Activated naive CD4-positive, alpha-beta T cell (primary cell): Measurements from ENCODE around the gene FBP1.
A peak's percentile ranks its signal among the peaks of the same experiment; 100 is the strongest.

Experiments used
- DNase-seq, 4 experiments: peaks; one replicate each; lab custom pipeline; 2025; lab: John Stamatoyannopoulos, UW

The FBP1 gene

DNA sequence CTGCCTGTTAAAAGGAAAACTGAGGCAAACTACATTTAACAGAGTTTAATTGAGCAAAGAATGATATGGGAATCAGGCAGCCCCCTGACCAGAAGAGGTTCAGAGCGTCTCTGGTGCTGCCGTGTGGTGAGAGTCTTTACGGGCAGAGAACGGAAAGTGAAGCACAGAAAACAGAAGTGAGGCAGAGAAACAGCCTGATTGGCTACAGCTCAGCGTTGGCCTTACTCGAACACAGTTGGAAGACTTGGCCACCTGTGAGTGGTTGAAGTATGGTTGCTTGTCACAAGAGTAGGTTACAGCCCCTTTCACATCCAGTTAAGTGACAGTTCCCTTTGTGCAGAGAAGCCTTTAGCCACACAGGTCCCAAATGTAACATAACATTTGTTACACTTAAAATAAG lies 16.9 kb upstream of the FBP1 start:
- peak in 2 of 4 experiments; percentile 7 to 10 for DNase-seq

DNA sequence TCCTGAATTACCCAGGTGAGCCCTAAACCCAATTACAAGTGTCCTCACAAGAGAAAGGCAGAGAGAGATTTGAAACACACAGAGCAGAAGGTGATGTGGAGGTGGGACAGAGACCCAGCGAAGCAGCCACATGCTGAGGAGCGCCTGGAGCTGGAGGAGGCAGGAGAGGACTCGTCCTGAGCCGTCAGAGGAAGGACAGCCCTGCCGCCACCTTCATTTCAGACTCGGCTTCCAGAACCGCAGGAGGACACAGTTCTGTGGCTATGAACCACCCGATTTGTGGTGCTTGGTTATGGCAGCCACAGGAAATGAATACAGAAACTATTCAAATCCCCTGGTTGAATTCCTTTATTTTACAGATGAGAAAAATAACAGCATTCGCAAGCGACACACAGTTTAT lies 16.4 kb upstream of the FBP1 start:
- no peak for DNase-seq

GRCh38 chr9:94654165-94654894 lies 15.0 kb upstream of the FBP1 start:
- no peak for DNase-seq

DNA sequence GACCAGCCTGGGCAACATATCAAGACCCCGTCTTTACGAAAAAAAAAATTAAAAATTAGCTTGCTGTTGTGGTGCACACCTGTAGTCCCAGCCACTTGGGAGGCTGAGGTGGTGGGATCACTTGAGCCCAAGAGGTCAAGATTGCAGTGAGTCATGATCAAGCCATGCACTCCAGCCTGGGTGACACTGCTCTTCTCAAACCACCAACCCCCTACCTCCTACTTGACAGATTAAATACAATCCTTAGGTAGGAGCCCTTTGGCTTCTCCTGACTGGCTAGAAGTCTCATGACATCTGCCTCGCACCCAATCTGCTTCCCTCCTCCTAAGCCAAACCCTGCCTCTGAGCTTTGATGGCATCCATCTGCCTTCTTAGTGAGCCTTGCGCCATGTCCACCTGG lies 11.6 kb upstream of the FBP1 start:
- no peak for DNase-seq

GRCh38 chr9:94649100-94649819 lies 9.9 kb upstream of the FBP1 start:
- DNase-seq, result no peak

DNA sequence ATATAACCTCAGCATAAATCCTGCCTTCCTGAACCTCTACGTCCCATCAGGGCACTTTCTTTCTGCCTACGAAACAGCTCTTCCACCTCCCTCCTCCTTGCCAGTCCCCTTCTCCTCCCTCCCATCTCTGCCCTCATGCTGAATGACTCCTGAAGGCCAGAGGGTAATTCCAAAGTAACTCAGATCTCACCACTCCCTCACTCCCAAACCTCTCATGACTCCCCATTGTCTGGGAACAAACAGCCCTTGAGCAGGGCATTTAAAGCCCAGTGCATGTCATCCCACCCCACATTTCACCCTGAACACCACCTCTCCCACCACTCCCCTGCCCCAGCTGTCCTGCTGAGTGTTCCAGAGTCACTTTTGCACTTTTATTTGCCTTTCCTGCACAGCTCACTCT lies 8.9 kb upstream of the FBP1 start:
- DNase-seq, result no peak

- DNase-seq, result no peak
Measured at GRCh38 chr9:94645901-94646300, 6.6 kb upstream of the FBP1 start.

GRCh38 chr9:94644543-94644942 lies 5.2 kb upstream of the FBP1 start:
- DNase-seq, result no peak

DNA sequence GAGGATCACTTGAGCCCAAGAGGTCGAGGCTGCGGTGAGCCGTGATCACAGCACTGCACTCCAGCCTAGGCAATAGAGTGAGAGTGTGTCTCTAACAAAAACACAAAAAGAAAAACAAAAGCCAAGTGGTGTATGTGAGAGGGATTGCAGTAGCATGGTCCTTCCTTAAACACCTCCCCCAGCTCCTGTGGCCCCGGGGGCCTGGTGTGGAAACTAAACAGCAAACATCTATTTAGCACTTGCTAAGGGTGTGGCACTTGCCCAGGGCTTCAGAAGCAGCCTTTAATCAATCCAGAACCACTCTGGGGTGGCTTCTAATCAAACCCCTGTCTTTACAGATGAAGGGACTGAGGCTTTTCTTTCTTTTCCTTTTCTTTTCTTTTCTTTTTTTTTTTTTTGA lies 4.4 kb upstream of the FBP1 start:
- DNase-seq, result no peak

- no peak for DNase-seq
Measured at GRCh38 chr9:94643176-94643575, 3.9 kb upstream of the FBP1 start.

DNA sequence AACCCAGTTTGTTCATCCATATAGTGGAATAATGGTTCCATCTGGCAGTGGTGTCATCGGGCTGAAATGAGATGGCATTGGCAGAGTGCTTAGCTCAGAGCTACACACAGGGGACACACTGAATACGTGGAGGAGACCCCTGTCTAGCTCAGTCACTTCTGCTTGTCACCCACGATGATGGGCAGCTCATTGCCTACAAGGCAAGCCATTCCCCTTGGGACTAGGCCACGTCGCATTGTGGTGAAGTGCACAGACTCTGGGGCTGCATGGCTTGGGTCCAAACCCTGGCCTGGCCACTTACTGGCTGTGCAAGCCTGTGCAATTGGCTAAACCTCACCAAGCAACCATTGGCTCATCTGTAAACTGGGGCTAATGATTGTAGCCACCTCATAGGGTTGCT lies 3.2 kb upstream of the FBP1 start:
- DNase-seq, result no peak

DNA sequence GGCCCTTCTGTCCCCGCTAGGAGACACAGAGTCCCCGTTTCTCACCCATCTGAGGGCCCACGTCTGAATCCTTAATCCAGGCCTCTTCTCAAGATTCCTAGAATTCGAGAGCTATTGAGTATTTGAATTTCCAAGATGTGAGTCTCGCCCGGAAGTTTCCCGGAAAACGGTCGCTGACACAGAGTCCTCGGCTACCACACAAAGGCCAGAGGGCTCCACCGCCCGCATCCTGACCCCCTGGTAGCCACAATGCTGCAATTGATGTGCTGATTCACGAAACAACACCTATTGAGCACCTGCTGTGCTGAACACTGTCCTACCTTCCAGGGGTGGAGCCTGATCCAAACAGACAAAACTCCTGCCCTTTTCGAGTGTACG lies 670 bp upstream of the FBP1 start:
- no peak for DNase-seq

- no peak for DNase-seq
Measured at GRCh38 chr9:94638335-94639060, 820 bp downstream of the FBP1 start.

DNA sequence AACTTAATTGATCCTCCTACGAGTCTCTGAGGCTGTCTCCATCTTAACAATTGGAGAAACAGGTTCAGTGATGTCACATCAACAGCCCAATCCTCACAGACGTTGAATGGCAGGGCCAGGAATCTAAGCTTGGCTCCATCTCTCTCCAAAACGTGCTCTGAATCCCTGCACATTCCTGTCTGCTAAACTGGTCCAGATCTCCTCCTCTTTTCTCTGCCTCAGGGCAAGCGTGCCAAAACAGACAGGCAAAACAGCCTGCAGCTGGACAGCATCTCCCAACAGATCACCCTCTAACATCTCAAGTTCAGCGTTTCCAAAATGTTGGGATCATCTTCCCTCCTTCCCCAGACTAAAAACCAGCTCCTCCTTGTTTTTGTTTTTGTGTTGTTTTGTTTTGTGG lies 6.6 kb downstream of the FBP1 start:
- no peak for DNase-seq

GRCh38 chr9:94631599-94631998 lies 7.7 kb downstream of the FBP1 start:
- no peak for DNase-seq

GRCh38 chr9:94630833-94631232 lies 8.5 kb downstream of the FBP1 start:
- no peak for DNase-seq

GRCh38 chr9:94630281-94630680 lies 9.0 kb downstream of the FBP1 start:
- no peak for DNase-seq

DNA sequence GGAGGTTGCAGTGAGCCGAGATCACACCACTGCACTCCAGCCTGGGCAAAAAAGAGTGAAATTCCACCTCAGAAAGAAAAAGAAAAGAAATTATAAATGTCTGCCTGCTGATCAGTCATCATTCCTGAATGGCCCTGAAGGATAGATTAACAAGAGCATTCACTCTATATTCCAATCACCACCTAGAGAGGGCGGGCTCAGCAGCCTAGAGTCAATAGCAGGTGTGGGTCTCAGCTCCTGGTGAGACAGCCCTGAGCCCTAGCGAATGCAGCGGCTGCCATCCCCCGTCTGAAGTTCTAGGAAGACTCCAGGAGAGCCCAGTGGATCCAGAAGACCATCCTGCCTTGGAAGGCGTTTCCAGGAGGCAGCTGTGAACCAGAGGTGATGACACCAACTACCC lies 12.0 kb downstream of the FBP1 start:
- no peak for DNase-seq

DNA sequence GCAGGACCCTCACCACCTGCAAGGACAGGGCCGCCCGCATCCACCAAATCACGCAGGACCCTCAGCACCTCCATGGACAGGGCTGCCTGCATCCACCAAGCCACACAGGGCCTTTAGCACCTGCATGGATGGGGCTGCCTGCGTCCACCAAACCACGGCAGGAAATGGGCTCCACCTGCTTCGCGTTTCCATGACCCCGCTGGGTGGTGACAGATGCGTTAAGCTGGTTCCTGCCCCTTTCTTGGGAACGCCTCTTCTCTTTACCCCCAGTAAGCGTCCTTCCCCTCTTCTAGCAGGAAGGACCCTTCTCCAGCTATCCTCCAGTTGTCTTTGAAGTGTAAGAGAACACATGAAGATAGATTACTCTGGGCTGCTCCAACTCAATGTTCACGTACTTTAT lies 13.5 kb downstream of the FBP1 start:
- DNase-seq, result no peak

- DNase-seq, result no peak
Measured at GRCh38 chr9:94624629-94625028, 14.7 kb downstream of the FBP1 start.

- DNase-seq, result no peak
Measured at GRCh38 chr9:94623253-94623652, 16.1 kb downstream of the FBP1 start.

- no peak for DNase-seq
Measured at GRCh38 chr9:94622087-94622800, 17.1 kb downstream of the FBP1 start.

DNA sequence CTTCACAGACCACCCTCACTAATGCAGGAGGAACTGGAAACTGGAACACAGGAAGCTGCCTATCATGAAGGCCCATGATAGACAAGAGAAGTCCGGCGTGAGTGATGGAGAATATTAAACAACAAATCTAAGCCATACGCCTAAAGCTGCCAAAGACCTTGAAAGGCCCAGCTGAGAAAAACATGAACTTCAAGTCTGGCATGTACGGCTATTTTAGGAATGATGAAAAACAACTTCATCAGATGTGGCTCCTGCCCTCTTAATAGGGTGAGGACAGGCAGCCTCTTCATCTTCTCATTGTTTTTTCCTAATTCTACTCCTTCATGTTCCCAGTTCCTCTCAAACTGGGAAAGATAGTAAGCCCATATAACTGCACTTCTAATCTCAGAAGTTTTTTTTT lies 20.3 kb downstream of the FBP1 start:
- DNase-seq, result no peak
